Measurements from ENCODE around the gene IQGAP2. TPM values are rescaled to one million over a fixed set of nuclear protein-coding genes. Genes with fewer than 3 reads are reported as not detected.

The IQGAP2 gene
- total and polyA plus RNA-seq, 9 of the 15 experiments (the other 6 are each of a cell fraction or from before 2014, with no cell fraction given) = 8.7 to 23.2 (median 17.4) TPM

DNA sequence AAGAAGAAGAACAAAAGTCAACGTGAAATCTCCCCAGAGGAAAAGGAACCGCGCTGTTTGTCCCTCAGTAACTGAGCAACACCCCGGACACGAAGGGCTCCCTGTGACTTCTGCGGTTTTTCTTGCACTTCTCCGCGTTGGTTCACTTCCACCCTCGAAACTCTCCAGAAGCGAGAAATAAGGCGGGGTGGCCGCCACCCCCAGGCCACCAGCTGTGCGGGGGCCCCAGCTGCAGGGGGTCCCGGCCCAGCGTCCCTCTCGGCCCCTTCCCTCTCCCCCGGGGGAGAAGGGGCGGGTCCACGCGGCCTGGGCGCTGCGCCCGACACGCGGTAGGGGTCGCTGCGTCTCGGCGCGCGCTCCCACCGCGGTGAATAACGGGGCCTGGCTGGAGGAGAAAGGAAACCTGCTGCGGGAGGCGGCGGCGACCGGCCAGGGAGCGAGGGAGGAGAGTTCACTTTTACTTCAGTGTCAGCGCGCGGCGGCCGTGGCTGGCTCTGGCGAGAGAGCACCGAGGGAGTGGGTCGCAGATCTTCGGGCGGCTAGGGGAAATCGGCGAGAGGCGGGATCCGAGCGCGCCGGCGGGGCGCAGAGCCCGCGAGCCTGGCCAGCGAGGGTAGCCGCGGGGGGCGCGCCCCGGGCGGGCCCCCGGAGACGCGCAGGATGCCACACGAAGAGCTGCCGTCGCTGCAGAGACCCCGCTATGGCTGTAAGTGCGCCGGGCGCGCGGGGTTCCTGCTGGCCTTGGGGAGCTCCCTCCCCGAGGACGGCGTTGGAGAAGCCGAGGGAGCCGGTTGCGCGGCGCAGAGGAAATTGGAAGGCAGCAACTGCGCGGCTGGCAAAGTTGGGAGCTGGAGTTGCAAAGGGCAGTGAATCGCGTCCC, at the start of gene IQGAP2 (continued):
- TF ChIP-seq NONO (IDR thresholded peaks at IDR 0.05; ENCODE audit: low read depth in 2 of 2, low read length in 1 of 2) (no peak), CCNT2 (IDR thresholded peaks at IDR 0.05; ENCODE audit: borderline replicate concordance, extremely low read depth, insufficient read length, low read depth, low read length) (peak; percentile 76), ZNF311 (CRISPR knock-in tag; IDR thresholded peaks at IDR 0.05) (no peak), SAP30 (IDR thresholded peaks at IDR 0.05; ENCODE audit: borderline replicate concordance, insufficient read depth, low read depth, low read length, poor library complexity, severe bottlenecking) (peak; percentile 20), KLF13 (tag; IDR thresholded peaks at IDR 0.05; ENCODE audit: borderline replicate concordance, low read depth) (peak; percentile 90), KDM5B (IDR thresholded peaks at IDR 0.05; ENCODE audit: insufficient replicate concordance, low read depth, low read length) (peak; percentile 63), BDP1 (IDR thresholded peaks at IDR 0.05; ENCODE audit: insufficient read depth, insufficient read length) (no peak), GABPB2 (CRISPR knock-in tag; conservative IDR thresholded peaks at IDR 0.05) (no peak), PKNOX1 (IDR thresholded peaks at IDR 0.05) (peak; percentile 22; the same call in 1 of the 2 replicates), FOXK2 (conservative IDR thresholded peaks at IDR 0.05 in 1 of 2, IDR thresholded peaks at IDR 0.05 in 1 of 2; ENCODE audit: low read depth in 2 of 2) (peak in 1 of 2 experiments; percentile 65; a peak in 3 of 4 replicates), HMBOX1 (IDR thresholded peaks at IDR 0.05) (no peak), PRDM10 (IDR thresholded peaks at IDR 0.05; ENCODE audit: partially characterized antibody) (peak; percentile 78)
- TF ChIP-seq, protein P1, sequence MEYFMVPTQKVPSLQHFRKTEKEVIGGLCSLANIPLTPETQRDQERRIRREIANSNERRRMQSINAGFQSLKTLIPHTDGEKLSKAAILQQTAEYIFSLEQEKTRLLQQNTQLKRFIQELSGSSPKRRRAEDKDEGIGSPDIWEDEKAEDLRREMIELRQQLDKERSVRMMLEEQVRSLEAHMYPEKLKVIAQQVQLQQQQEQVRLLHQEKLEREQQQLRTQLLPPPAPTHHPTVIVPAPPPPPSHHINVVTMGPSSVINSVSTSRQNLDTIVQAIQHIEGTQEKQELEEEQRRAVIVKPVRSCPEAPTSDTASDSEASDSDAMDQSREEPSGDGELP (CRISPR knock-in tag; IDR thresholded peaks at IDR 0.05; ENCODE audit: borderline replicate concordance) = peak; percentile 94
